HCT116 (cell line): ENCODE results near the gene IL1RAPL1. TPM values are rescaled to one million over a fixed set of nuclear protein-coding genes. Genes with fewer than 3 reads are reported as not detected.
"Not testable (repeated sequence)": the region's sequence is repeated elsewhere in the genome, so short reads cannot be mapped to it uniquely, and the experiment has no call there.

Source experiments
- ATAC-seq: fragments of 200-7000 bp; cut with Tn5 transposase; 2 replicates; pipeline ENCODE4 v1.9.1; 2020; ENCODE audit warnings: mild to moderate bottlenecking, moderate library complexity
- BruUV-seq: library from RNA; stranded (reverse); fragments of 400-500 nt; replicated peaks from 2 replicates; lab custom pipeline; 2021; lab: Mats Ljungman, UMichigan
- CTCF ChIA-PET: fragments of 300-600 bp; sonication (Branson Sonifier 250); formaldehyde crosslinking; loops from one replicate; lab custom pipeline; 2021; ENCODE audit warnings: antibody characterized with exemption; lab: Charles Lee
- POLR2A ChIA-PET: fragments of 300-600, 350-600 bp; sonication (Branson Sonifier 250); formaldehyde crosslinking; loops from one replicate; lab custom pipeline; 2021; ENCODE audit warnings: antibody characterized with exemption; lab: Charles Lee
- RAD21 ChIA-PET, 2 experiments: fragments of 300-600 bp; sonication (Branson Sonifier 250); formaldehyde crosslinking; loops; one replicate each; lab custom pipeline; 2023; ENCODE audit warnings: low total read pairs in 2 of 2; ENCODE audit not compliant: uncharacterized antibody in 2 of 2, unreplicated experiment in 2 of 2, low non-redundant PET in 1 of 2; lab: Charles Lee
- DNase-seq: peaks from one replicate; pipeline ENCODE4 v3.0.0-alpha.2; 2010; ENCODE audit warnings: low read depth, low spot score
- H2AFZ ChIP-seq: fragments of 200-600 bp; shearing (Covaris generic), sonication (generic); 2 replicates; pipeline ENCODE4 v1.6.1; 2017; ENCODE audit warnings: low read depth, mixed run types, mixed read lengths, antibody characterized with exemption, low read length; ENCODE audit not compliant: poor library complexity, severe bottlenecking
- H3K27ac ChIP-seq: 2 replicates; pipeline ENCODE4 v1.5.1; 2012; ENCODE audit warnings: low read depth, low read length
- H3K27me3 ChIP-seq: fragments of 200-600 bp; sonication (generic); 2 replicates; pipeline ENCODE4 v1.6.1; 2016; ENCODE audit warnings: mixed run types, low read length, mixed read lengths; ENCODE audit not compliant: insufficient read depth
- H3K36me3 ChIP-seq, 2 experiments: fragments of 200-500 bp in 1 of 2; fragments of 200-600 bp in 1 of 2; sonication (Bioruptor generic) in 1 of 2; sonication (generic) in 1 of 2; 2 replicates each; pipeline versions ENCODE4 v1.5.1 to v1.6.1; 2014 to 2016; ENCODE audit warnings: low read length in 2 of 2, inconsistent platforms in 1 of 2, mixed read lengths in 1 of 2, mixed run types in 1 of 2; ENCODE audit not compliant: insufficient read depth in 2 of 2, control insufficient read depth in 1 of 2
- H3K4me1 ChIP-seq, 2 experiments: fragments of 200-600 bp in 1 of 2; sonication (generic) in 1 of 2; 2 replicates each; pipeline versions ENCODE4 v1.5.1 to v1.6.1; 2012 to 2017; ENCODE audit warnings: low read length in 2 of 2, inconsistent platforms in 1 of 2, mild to moderate bottlenecking in 1 of 2, mixed read lengths in 1 of 2, mixed run types in 1 of 2, moderate library complexity in 1 of 2; ENCODE audit not compliant: insufficient read depth in 2 of 2, control insufficient read depth in 1 of 2
- H3K4me2 ChIP-seq: fragments of 200-600 bp; sonication (generic); 2 replicates; pipeline ENCODE4 v1.6.1; 2017; ENCODE audit warnings: mixed run types, low read length, mixed read lengths
- H3K4me3 ChIP-seq, 2 experiments: fragments of 200-600 bp in 1 of 2; sonication (generic) in 1 of 2; replicated peaks in 1 of 2; 2 replicates each; pipeline ENCODE4 v1.5.1; 2011 to 2016; ENCODE audit warnings: low read length in 2 of 2, control low read depth in 1 of 2, low read depth in 1 of 2, mild to moderate bottlenecking in 1 of 2, mixed read lengths in 1 of 2, mixed run types in 1 of 2
- H3K79me2 ChIP-seq: fragments of 200-600 bp; sonication (generic); 2 replicates; pipeline ENCODE4 v1.6.1; 2017; ENCODE audit warnings: mild to moderate bottlenecking, mixed run types, low read length, moderate library complexity, mixed read lengths; ENCODE audit not compliant: insufficient read depth
- H3K9ac ChIP-seq: fragments of 200-600 bp; sonication (generic); 2 replicates; pipeline ENCODE4 v1.6.1; 2016; ENCODE audit warnings: low read length, mixed read lengths
- H3K9me2 ChIP-seq: fragments of 200-600 bp; sonication (generic), shearing (Covaris generic); 2 replicates; pipeline ENCODE4 v1.6.1; 2017; ENCODE audit warnings: mixed run types, mild to moderate bottlenecking, moderate library complexity; ENCODE audit not compliant: insufficient read depth
- H3K9me3 ChIP-seq, 2 experiments: fragments of 200-500 bp in 1 of 2; fragments of 200-600 bp in 1 of 2; sonication (Bioruptor generic) in 1 of 2; sonication (generic) in 1 of 2; 2 replicates each; pipeline ENCODE4 v1.6.1; 2014 to 2017; ENCODE audit warnings: low read length in 2 of 2, mixed read lengths in 2 of 2, inconsistent platforms in 1 of 2, low read depth in 1 of 2, mild to moderate bottlenecking in 1 of 2, mixed run types in 1 of 2, moderate library complexity in 1 of 2; ENCODE audit not compliant: control insufficient read depth in 1 of 2, insufficient read depth in 1 of 2
- H4K20me1 ChIP-seq: fragments of 200-600 bp; sonication (generic), shearing (Covaris generic); 2 replicates; pipeline ENCODE4 v1.6.1; 2017; ENCODE audit warnings: mixed run types, mild to moderate bottlenecking, moderate library complexity; ENCODE audit not compliant: insufficient read depth
- CEBPB ChIP-seq: IDR thresholded peaks from 2 replicates; pipeline ENCODE4 v1.6.1; 2012; ENCODE audit warnings: low read depth
- CTCF ChIP-seq, 3 experiments: fragments of 200-600 bp in 1 of 3; sonication (generic) in 1 of 3; IDR thresholded peaks in 2 of 3; conservative IDR thresholded peaks in 1 of 3; 2 replicates each; pipeline ENCODE4 v1.5.1; 2012 to 2017; ENCODE audit warnings: low read depth in 2 of 3, low read length in 2 of 3, antibody characterized with exemption in 1 of 3, borderline replicate concordance in 1 of 3, control low read depth in 1 of 3, mild to moderate bottlenecking in 1 of 3, mixed read lengths in 1 of 3, mixed run types in 1 of 3, moderate library complexity in 1 of 3; ENCODE audit not compliant: insufficient read depth in 1 of 3
- ELF1 ChIP-seq: IDR thresholded peaks from 2 replicates; pipeline ENCODE4 v1.6.1; 2012; ENCODE audit warnings: low read depth, borderline replicate concordance
- EZH2phosphoT487 ChIP-seq: fragments of 200-600 bp; IDR thresholded peaks from 2 replicates; pipeline ENCODE4 v1.6.1; 2018; ENCODE audit warnings: antibody characterized with exemption, borderline replicate concordance
- MAX ChIP-seq: IDR thresholded peaks from 2 replicates; pipeline ENCODE4 v1.6.1; 2012
- POLR2AphosphoS5 ChIP-seq: IDR thresholded peaks from 2 replicates; pipeline ENCODE4 v1.6.1; 2011; ENCODE audit warnings: mild to moderate bottlenecking, low read depth, low read length, moderate library complexity
- RAD21 ChIP-seq: IDR thresholded peaks from 2 replicates; pipeline ENCODE4 v1.6.1; 2012; ENCODE audit warnings: low read depth, mild to moderate bottlenecking
- SIN3A ChIP-seq: IDR thresholded peaks from 2 replicates; pipeline ENCODE4 v1.6.1; 2012; ENCODE audit warnings: low read depth
- SP1 ChIP-seq: IDR thresholded peaks from 2 replicates; pipeline ENCODE4 v1.6.1; 2012; ENCODE audit warnings: low read depth
- ZFX ChIP-seq: fragments of 450-650 bp; IDR thresholded peaks from 2 replicates; pipeline ENCODE4 v1.6.1; 2017
- ZNF274 ChIP-seq: fragments of 200-500 bp; sonication (Bioruptor generic); IDR thresholded peaks from 2 replicates; pipeline ENCODE4 v1.6.1; 2014; ENCODE audit warnings: mild to moderate bottlenecking, low read depth, low read length, inconsistent platforms
- intact Hi-C: fragments of 100-400 bp; cut with micrococcal nuclease; formaldehyde crosslinking; loops from 2 replicates; pipeline ENCODE4 v1.10.0; 2022
- total RNA-seq: library from RNA; stranded (reverse); gene quantifications from one replicate; pipeline ENCODE4 v1.2.1, GENCODE V29; 2021; ENCODE audit not compliant: unreplicated experiment

IL1RAPL1 gene
- total RNA-seq, 1 experiment from 2014 or later = 2.8 TPM

- TF ChIP-seq CEBPB = peak; percentile 49; the same call in 1 of the 2 replicates
- TF ChIP-seq EZH2phosphoT487 = no peak
- TF ChIP-seq POLR2AphosphoS5 = 0 out of 2 replicates have a peak, but pooled peaks have one; percentile 26
- TF ChIP-seq CTCF (IDR thresholded peaks at IDR 0.05 in 2 of 3, conservative IDR thresholded peaks at IDR 0.05 in 1 of 3; ENCODE audit: borderline replicate concordance in 1 of 3, insufficient read depth in 1 of 3, low read depth in 2 of 3, low read length in 2 of 3) = no peak
- TF ChIP-seq ELF1 = no peak
- peak; percentile 44; the same call in 1 of the 2 replicates for TF ChIP-seq MAX
- peak; percentile 34; the same call in 1 of the 2 replicates for TF ChIP-seq SIN3A
- TF ChIP-seq RAD21 = no peak; the same call in 1 of the 2 replicates
- TF ChIP-seq ZNF274 = no peak
- TF ChIP-seq SP1 = peak; percentile 68
- no peak for TF ChIP-seq ZFX
Measured at GRCh38 chrX:28787206-28787605, 200.0 kb downstream of the IL1RAPL1 start (continued).

GRCh38 chrX:28800671-28801070 lies 213.4 kb downstream of the IL1RAPL1 start:
- H3K36me3 ChIP-seq, H3K4me3 ChIP-seq, H3K27me3 ChIP-seq, CTCF ChIA-PET, H4K20me1 ChIP-seq, RAD21 ChIA-PET, H3K4me2 ChIP-seq, H3K4me1 ChIP-seq, intact Hi-C loops, H3K9me3 ChIP-seq, H3K27ac ChIP-seq, DNase-seq, H3K9ac ChIP-seq, H2AFZ ChIP-seq, POLR2A ChIA-PET, BruUV-seq, ATAC-seq, H3K79me2 ChIP-seq, H3K9me2 ChIP-seq: not testable (repeated sequence)
